HG03378 (cell line): ENCODE measurements around the gene ADORA1.

ENCODE experiments used
- ATAC-seq: cut with Tn5 transposase; IDR thresholded peaks from one replicate; pipeline ENCODE4 v1.9.1; 2021; ENCODE audit warnings: mild to moderate bottlenecking, moderate library complexity; ENCODE audit not compliant: unreplicated experiment

The ADORA1 gene

GRCh38 chr1:203156280-203156679 lies 28.8 kb downstream of the ADORA1 start:
- no peak for ATAC-seq

GRCh38 chr1:203158423-203158822 lies 30.9 kb downstream of the ADORA1 start:
- no peak for ATAC-seq

DNA sequence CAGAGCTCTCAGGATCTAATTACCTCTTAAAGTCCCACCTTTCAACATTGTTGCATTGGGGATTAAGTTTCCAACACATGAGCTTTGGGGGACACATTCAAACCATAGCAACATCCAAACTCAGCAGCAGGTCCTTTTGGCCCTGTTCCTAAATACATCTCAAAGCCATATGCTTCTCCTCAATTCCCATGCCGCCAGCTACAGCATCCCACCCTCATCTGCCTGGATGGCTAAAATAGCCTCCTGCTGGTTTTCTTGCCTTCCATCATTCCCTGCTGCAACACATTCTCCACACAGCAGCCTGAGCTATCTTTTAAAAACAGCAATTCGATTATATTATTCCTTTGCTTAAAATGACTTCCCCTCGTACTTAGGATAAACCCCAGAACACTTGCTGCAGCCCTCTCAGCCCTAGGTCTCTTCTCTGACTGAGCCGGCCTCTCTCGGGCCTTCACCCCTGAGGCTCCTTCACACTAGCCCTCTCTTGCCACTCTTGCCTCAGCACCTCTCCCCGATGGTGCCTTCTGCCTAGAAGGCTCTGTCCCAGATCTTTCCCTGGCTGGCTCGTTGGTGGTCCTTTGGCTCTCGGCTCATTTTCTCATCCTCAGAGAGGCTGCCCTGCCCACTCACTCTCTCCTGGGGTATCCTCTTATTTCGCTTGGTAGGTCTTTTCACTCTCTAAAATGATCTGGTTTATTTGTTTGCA lies 31.6 kb downstream of the ADORA1 start:
- ATAC-seq = no peak

- ATAC-seq = no peak
Observed at GRCh38 chr1:203159844-203160243, 32.3 kb downstream of the ADORA1 start.

- ATAC-seq = no peak
Observed at GRCh38 chr1:203161175-203161574, 33.6 kb downstream of the ADORA1 start.

DNA sequence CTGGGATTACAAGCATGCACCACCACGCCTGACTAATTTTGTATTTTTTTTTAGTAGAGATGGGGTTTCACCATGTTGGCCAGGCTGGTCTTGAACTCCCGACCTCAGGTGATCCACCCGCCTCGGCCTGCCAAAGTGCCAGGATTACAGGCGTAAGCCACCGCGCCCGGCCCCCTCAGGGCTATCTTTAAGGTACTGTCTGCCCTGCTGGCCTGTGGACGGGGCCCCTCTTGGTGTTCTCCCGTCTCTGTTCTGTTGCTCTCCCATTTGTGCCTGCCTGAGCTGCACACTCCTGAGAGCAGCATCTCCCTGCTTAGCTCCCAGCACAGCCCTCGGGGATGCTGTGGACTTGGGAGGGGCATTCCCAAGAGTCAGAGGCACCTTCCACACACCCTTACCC lies 34.2 kb downstream of the ADORA1 start:
- ATAC-seq = no peak

GRCh38 chr1:203162403-203162802 lies 34.9 kb downstream of the ADORA1 start:
- no peak for ATAC-seq

DNA sequence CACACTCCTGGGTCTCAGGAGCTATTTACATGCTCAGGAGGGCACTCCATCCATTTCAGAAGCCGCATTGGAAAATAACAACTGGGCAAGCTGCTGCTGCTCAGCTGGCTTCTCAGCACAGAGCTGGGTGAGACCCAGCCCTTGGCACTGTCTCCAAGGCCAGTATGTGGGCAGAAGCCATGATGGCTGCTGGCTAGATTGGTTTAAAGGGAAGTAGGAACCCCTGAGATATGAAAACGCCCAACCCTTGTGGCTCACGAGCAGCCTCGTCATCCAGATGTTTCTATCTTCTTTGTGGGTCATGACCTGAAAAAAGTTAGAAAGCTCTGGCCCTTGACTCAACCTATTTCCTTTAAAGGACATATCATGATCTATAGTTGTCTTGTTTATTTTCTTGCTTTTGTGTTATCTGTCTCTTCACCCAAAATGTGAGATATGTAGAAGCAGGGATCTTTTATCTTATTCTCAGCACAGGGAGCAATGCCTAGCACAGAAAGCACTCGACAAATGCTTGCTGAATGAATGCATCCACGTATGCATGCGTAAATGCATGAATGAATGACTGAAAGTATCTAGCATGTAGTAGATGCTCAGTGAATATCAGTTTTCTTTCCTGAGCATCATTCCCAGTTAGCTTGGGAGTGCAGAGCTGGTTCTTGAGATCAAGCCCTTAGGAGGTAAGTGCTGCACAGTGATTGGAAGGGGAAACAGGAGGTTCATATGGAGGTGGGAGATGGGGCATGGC lies 36.5 kb downstream of the ADORA1 start:
- ATAC-seq = no peak

DNA sequence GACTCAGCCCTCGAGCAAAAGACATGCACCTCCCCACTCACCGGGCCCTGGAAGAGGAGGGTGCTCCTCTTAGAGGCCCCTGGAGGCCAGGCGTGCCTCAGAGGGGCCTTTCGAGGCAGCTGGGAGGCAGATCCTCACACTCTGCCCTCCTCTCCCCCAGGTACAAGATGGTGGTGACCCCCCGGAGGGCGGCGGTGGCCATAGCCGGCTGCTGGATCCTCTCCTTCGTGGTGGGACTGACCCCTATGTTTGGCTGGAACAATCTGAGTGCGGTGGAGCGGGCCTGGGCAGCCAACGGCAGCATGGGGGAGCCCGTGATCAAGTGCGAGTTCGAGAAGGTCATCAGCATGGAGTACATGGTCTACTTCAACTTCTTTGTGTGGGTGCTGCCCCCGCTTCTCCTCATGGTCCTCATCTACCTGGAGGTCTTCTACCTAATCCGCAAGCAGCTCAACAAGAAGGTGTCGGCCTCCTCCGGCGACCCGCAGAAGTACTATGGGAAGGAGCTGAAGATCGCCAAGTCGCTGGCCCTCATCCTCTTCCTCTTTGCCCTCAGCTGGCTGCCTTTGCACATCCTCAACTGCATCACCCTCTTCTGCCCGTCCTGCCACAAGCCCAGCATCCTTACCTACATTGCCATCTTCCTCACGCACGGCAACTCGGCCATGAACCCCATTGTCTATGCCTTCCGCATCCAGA lies 37.7 kb downstream of the ADORA1 start:
- ATAC-seq = no peak

DNA sequence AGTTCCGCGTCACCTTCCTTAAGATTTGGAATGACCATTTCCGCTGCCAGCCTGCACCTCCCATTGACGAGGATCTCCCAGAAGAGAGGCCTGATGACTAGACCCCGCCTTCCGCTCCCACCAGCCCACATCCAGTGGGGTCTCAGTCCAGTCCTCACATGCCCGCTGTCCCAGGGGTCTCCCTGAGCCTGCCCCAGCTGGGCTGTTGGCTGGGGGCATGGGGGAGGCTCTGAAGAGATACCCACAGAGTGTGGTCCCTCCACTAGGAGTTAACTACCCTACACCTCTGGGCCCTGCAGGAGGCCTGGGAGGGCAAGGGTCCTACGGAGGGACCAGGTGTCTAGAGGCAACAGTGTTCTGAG lies 38.3 kb downstream of the ADORA1 start:
- no peak for ATAC-seq

DNA sequence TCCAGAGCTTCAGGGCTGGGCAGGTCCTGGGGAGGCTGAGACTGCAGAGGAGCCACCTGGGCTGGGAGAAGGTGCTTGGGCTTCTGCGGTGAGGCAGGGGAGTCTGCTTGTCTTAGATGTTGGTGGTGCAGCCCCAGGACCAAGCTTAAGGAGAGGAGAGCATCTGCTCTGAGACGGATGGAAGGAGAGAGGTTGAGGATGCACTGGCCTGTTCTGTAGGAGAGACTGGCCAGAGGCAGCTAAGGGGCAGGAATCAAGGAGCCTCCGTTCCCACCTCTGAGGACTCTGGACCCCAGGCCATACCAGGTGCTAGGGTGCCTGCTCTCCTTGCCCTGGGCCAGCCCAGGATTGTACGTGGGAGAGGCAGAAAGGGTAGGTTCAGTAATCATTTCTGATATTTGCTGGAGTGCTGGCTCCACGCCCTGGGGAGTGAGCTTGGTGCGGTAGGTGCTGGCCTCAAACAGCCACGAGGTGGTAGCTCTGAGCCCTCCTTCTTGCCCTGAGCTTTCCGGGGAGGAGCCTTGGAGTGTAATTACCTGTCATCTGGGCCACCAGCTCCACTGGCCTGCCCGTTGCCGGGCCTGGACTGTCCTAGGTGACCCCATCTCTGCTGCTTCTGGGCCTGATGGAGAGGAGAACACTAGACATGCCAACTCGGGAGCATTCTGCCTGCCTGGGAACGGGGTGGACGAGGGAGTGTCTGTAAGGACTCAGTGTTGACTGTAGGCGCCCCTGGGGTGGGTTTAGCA lies 38.8 kb downstream of the ADORA1 start:
- no peak for ATAC-seq

DNA sequence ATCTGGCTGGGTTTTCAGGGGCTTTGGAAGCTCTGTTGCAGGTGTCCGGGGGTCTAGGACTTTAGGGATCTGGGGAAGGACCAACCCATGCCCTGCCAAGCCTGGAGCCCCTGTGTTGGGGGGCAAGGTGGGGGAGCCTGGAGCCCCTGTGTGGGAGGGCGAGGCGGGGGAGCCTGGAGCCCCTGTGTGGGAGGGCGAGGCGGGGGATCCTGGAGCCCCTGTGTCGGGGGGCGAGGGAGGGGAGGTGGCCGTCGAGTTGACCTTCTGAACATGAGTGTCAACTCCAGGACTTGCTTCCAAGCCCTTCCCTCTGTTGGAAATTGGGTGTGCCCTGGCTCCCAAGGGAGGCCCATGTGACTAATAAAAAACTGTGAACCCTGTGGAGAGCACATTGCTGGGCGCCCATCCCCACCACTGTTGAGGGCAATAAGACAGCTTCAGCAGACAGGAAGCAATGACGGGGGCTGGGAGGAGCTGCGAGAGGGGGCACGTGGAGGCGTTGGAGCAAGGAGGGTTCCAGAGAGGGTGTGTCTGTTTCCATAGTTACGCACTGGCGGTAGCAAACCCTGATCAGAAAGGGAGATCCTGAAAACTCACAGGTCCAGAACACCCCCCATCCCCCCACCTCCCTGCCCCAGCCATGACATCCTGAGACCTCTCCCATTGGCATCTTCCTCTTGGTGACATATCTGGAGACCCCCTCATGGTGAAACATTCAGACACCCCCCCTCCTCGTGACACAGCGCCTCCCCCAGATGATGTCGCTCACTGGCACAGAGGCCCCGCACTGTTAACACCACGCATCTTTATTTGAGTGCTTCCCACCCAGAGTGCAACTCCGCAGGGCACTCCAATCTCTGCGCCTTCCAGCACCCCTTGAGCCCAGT lies 39.7 kb downstream of the ADORA1 start:
- ATAC-seq = no peak

GRCh38 chr1:203167913-203168200 lies 40.3 kb downstream of the ADORA1 start:
- ATAC-seq = no peak

- ATAC-seq = no peak
Observed at GRCh38 chr1:203168256-203168786, 40.8 kb downstream of the ADORA1 start.

- ATAC-seq = no peak
Observed at GRCh38 chr1:203168991-203169390, 41.5 kb downstream of the ADORA1 start.

GRCh38 chr1:203169770-203170520 lies 42.4 kb downstream of the ADORA1 start:
- ATAC-seq = no peak

- ATAC-seq = no peak
Observed at GRCh38 chr1:203170625-203171330, 43.3 kb downstream of the ADORA1 start.

- no peak for ATAC-seq
Observed at GRCh38 chr1:203171341-203172183, 44.0 kb downstream of the ADORA1 start.
